ENCODE measurements around the gene POLR3B.
"Not testable (repeated sequence)": the region's sequence is repeated elsewhere in the genome, so short reads cannot be mapped to it uniquely, and the experiment has no call there.

Gene POLR3B

GRCh38 chr12:106461730-106462129 lies 104.2 kb downstream of the POLR3B start:
- DNase-seq (ENCODE audit: low spot score): no peak

- DNase-seq (ENCODE audit: low spot score): not testable (repeated sequence)
These were observed 108.1 kb downstream of the POLR3B start for GRCh38 chr12:106465605-106466004.

GRCh38 chr12:106475662-106476061 lies 118.1 kb downstream of the POLR3B start:
- DNase-seq (ENCODE audit: low spot score): not testable (repeated sequence)

- DNase-seq (ENCODE audit: low spot score): not testable (repeated sequence)
These were observed 120.1 kb downstream of the POLR3B start for GRCh38 chr12:106477627-106478026.

GRCh38 chr12:106480251-106480650 lies 122.7 kb downstream of the POLR3B start:
- no peak for DNase-seq (ENCODE audit: low spot score)

- no peak for DNase-seq (ENCODE audit: low spot score)
These were observed 123.7 kb downstream of the POLR3B start for GRCh38 chr12:106481246-106481645.

- no peak for DNase-seq (ENCODE audit: low spot score)
These were observed 130.1 kb downstream of the POLR3B start for GRCh38 chr12:106487664-106488063.

- no peak for DNase-seq (ENCODE audit: low spot score)
These were observed 131.3 kb downstream of the POLR3B start for GRCh38 chr12:106488884-106489283.

GRCh38 chr12:106490264-106490663 lies 132.7 kb downstream of the POLR3B start:
- DNase-seq (ENCODE audit: low spot score): no peak

- DNase-seq (ENCODE audit: low spot score): no peak
These were observed 135.3 kb downstream of the POLR3B start for GRCh38 chr12:106492857-106493256.

GRCh38 chr12:106493531-106493930 lies 136.0 kb downstream of the POLR3B start:
- DNase-seq (ENCODE audit: low spot score): no peak

- DNase-seq (ENCODE audit: low spot score): no peak
These were observed 137.9 kb downstream of the POLR3B start for GRCh38 chr12:106495354-106495965.

GRCh38 chr12:106498056-106498455 lies 140.5 kb downstream of the POLR3B start:
- no peak for DNase-seq (ENCODE audit: low spot score)

GRCh38 chr12:106499628-106500027 lies 142.1 kb downstream of the POLR3B start:
- no peak for DNase-seq (ENCODE audit: low spot score)

- no peak for DNase-seq (ENCODE audit: low spot score)
These were observed 149.1 kb downstream of the POLR3B start for GRCh38 chr12:106506691-106507090.

GRCh38 chr12:106508966-106509365 lies 151.4 kb downstream of the POLR3B start:
- DNase-seq (ENCODE audit: low spot score): no peak

- DNase-seq (ENCODE audit: low spot score): no peak
These were observed 153.8 kb downstream of the POLR3B start for GRCh38 chr12:106511365-106511764.

GRCh38 chr12:106517314-106517713 lies 159.8 kb downstream of the POLR3B start:
- DNase-seq (ENCODE audit: low spot score): no peak

- DNase-seq (ENCODE audit: low spot score): no peak
These were observed 162.1 kb downstream of the POLR3B start for GRCh38 chr12:106519607-106520021.

- DNase-seq (ENCODE audit: low spot score): no peak
These were observed 164.4 kb downstream of the POLR3B start for GRCh38 chr12:106521901-106522300.

- no peak for DNase-seq (ENCODE audit: low spot score)
These were observed 165.2 kb downstream of the POLR3B start for GRCh38 chr12:106522708-106523107.

GRCh38 chr12:106527356-106527755 lies 169.8 kb downstream of the POLR3B start:
- DNase-seq (ENCODE audit: low spot score): no peak

- DNase-seq (ENCODE audit: low spot score): no peak
These were observed 183.7 kb downstream of the POLR3B start for GRCh38 chr12:106541201-106541600.

GRCh38 chr12:106551410-106551809 lies 193.9 kb downstream of the POLR3B start:
- DNase-seq (ENCODE audit: low spot score): no peak
